Astrocyte of the hippocampus (primary cell): ENCODE results near the gene LHFPL3.
A peak's percentile ranks its signal among the peaks of the same experiment; 100 is the strongest.

Source experiments
- DNase-seq: peaks from one replicate; pipeline ENCODE4 v3.0.0; 2011; ENCODE audit warnings: low read depth, low spot score

Gene LHFPL3

GRCh38 chr7:104795616-104796398 is 467.4 kb downstream of the LHFPL3 start:
- peak; percentile 23 for DNase-seq

- no peak for DNase-seq
Observed at GRCh38 chr7:104800307-104800706, 471.9 kb downstream of the LHFPL3 start.

- no peak for DNase-seq
Observed at GRCh38 chr7:104801022-104801421, 472.6 kb downstream of the LHFPL3 start.

GRCh38 chr7:104803931-104804330 is 475.5 kb downstream of the LHFPL3 start:
- DNase-seq = no peak

- DNase-seq = no peak
Observed at GRCh38 chr7:104804696-104805095, 476.3 kb downstream of the LHFPL3 start.

DNA sequence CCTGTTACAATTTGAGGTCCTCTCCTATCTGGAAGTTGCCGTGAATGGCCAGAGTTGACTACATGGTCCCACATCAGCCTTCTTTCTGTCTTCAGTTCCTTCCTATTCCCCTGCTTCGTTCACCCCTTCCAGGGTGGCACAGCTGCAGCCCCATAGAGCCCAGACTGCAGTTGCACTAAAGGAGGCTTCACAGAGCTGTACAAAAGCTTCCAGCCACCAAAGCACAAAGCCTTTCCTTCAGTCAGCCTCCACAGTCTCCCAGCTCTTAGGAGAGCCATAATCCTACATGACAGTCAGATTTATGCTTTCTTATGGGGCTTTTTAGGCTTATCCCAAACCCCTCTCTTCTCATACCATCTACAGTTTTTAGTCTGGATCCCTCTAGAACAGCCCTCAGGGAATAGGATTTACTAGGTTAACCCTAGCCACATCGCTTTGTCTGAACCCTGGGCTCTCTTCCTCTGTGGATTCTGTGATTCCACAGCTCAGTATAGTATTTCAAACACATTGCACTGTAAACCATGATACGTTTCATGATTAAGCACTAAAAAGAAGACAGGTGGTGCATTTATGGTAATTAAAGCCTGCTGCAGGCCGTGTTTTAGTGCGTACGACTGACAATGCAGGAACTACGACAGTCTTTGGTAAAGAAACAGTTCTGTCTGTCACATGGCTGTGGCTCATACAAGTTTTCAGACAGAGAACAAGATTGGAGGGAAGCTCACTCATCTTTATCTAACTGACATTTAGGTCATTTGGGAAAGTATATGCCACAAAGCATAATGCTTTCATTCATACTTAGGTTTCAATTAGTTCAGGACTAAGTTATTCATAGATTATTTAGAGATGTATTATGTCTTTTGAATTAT is 477.3 kb downstream of the LHFPL3 start:
- no peak for DNase-seq

- DNase-seq = no peak
Observed at GRCh38 chr7:104807671-104808070, 479.3 kb downstream of the LHFPL3 start.

GRCh38 chr7:104809906-104810305 is 481.5 kb downstream of the LHFPL3 start:
- DNase-seq = no peak

DNA sequence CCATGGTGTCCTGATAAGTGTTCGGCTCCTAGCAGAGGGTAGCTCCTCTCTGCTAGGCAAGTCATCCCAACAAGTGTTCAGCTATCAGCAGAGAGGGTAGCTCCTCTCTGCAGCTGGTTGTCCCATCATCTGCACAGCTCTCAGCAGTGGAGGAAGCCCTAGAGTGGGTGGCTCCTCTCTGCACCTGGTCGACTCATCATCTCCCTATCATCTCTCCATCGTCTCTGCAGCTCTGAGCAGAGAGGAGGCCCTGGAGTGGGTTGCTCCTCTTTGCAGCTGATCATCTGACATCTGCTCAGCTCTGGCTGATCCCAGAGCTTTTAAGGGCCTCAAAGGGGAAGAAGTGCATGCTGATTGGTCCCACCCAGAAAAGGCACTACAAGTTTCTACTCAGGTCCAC is 485.7 kb downstream of the LHFPL3 start:
- DNase-seq = no peak

DNA sequence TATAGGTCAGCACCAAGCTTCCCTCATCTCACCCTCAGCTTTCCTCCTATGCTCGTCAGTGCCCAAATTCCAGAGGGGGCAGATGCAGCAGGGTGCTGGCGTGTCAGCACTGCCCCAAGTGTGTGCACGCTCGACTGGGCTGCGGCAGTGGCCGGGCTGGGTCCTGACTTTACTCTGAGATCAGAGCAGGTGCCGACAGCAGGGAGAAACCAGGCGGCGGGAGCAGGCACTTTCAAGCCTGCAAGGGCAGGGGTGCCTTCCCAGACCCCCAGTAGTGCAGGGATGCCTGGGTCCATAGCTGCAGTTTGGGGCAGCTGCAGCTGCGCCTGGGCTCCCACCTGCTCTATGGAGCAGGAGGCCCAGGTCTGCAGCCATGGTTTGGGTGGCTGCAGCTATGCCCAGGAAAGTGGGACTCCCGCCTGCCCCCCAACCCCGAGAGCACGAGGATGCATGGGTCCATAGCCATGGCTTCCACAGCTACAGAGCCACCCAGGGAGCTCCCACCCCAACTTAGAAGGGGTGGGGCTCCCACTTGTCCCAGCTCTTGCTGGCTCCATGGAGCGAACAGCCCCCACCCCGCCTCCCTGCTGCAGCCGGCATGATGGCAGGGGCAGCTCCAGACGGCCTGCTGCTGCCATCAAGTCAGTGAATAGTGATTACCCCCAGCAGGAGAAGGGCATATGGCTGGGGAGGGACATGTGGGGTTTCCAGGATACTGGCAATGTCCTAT is 486.4 kb downstream of the LHFPL3 start:
- DNase-seq = no peak

GRCh38 chr7:104816537-104816936 is 488.1 kb downstream of the LHFPL3 start:
- no peak for DNase-seq

DNA sequence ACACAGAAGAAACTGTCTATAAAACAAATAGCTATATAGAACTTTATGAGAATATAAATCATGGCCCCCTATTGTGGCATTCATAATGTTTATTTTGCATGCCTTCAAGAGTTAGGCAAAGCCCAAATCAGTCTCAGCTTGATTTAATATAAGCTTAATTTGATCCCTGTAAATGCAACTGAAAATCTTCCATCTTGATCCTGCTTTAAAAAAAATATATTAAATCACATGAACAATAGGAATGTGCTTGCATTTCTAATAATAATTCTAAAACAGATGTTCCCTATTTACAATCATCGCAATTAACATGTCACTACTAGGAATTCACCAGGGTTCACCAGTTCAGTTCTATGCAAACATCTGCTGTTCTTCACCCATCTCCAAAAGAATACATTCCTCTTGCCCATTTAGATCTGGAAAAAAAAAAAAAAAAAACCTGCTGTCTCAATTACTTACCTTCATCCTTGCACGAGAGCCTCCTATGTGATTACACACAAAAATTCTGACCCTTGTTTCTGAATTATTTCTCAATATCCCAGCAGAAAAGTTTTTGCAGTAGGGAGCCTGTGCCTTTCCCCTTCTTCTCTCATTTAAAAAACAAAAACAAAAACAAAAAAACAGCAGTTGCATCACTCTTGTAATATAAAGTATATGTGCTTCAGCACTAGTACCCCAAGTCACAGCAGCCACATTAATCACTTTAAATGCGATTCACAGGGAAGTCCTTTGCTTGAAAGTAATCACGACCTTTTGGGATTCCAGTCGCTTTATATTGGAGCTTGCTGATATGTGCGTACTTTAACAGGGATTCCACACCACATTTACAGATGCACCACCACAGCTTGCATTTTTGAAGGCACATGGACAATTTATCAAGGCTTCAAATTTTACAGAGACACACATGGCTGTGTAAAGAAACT is 490.8 kb downstream of the LHFPL3 start:
- no peak for DNase-seq

GRCh38 chr7:104820836-104821535 is 492.6 kb downstream of the LHFPL3 start:
- no peak for DNase-seq

GRCh38 chr7:104823177-104823576 is 494.8 kb downstream of the LHFPL3 start:
- no peak for DNase-seq

- no peak for DNase-seq
Observed at GRCh38 chr7:104825099-104825498, 496.7 kb downstream of the LHFPL3 start.

DNA sequence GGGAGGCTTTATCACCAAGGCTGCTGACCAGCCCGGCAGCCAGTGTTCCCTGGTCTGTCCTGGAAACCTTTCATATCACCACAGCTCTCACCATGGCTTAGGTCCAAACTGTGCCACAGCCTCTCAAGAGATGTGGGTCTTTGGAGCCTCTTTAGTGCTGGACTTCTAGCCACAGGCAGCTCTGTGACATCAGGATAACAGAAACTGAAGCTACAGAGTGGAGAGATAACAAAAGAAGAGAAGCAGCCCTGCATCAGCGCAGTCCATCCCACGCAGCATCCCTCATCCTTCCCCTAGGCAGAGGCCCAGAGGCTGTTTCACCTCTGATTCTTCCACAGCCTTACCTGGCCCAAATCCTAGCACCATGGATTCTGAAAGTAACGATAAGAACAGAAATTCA is 497.7 kb downstream of the LHFPL3 start:
- DNase-seq = no peak

DNA sequence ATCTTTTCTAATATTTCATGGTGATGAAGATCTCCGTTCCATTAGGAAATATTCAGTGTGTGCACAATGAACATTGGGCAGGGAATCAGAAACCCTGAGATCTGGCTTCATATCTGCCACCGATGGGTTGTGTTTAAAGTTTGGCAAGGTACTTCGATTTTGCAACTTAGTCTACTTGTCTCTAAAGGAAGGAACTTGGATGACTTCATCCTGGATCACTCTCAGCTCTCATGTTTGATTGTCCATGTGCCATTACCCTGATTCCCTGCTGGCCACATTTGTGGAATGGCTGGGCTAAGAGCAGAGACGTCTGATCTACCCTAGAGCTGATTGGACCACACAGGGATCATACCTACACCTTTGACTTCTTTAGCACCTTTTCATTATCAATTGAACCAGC is 508.6 kb downstream of the LHFPL3 start:
- DNase-seq = no peak

GRCh38 chr7:104838537-104839299 is 510.3 kb downstream of the LHFPL3 start:
- no peak for DNase-seq

DNA sequence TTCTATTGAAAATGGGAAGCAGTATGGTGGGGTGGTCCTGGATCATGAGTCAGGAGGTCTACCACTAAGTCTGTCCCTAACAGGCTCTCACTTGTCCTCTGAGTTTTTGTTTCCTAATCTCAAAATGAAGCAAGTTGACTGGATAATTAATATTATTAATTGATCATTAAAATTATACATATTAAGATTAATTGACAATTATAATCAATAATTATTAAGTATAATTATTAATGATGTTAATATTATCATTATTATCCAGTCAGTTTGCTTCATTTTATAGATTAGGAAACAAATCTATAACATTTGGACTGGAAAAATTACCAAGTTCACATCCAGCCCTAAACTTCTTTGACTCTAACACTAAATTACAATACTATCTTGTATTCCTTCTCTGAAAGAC is 511.4 kb downstream of the LHFPL3 start:
- DNase-seq = no peak

DNA sequence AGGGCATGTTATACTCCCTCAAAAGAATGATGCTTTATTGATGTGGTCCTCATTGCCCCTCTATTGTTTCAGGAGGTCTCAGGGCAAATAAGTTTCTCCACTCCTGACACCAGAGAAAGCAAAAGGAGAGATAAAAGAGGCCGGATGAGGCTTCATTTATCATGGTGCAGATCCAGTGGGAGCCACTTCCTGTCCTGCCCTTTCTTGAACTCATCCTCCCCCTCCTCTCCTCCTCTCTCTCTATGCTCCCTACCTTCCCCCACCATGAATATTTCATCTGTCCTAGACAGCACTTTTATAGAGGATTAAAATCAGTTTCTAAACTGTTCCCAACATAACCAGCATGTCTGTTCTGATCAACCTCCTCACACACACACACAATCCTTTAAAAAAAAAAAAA is 513.4 kb downstream of the LHFPL3 start:
- no peak for DNase-seq
